Measurements from ENCODE around the gene MARVELD2. TPM values are rescaled to one million over a fixed set of nuclear protein-coding genes. Genes with fewer than 3 reads are reported as not detected.

Gene MARVELD2
- total and polyA plus RNA-seq, 8 donors, result 3.7 to 37.1 (median 8.0) TPM

DNA sequence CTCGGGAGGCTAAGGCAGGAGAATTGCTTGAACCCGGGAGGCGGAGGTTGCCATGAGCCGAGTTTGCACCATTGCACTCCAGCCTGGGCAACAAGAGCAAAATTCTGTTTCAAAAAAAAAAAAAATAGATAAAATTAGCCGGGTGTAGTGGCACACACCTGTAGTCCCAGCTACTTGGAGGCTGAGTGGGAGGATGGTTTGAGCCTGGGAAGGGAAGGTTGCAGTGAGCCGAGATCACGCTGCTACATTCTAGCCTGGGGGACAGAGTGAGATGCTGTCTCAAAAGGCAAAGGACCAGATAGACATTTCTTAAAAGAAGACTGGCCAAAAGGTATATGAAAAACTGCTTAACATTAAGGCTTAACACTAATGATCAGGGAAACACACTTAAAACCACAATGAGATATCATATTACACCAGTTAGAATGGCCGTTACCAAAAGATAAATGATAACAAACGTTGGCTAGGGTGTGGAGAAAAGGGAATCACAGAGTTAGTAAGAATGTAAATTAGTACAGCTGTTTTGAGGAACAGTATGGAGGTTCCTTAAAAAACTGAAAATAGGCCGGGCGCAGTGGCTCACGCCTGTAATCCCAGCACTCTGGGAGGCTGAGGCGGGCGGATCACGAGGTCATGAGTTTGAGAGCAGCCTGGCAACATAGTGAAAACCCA is 10.1 kb upstream of the MARVELD2 start:
- intact Hi-C loops (cut with DNase I; ENCODE audit: low total_unique reads), result no loop called here
- Histone ChIP-seq H3K4me3 (no peak overlapping the region), H3K27me3 (no peaks in the 10 kb centered on the region), H3K4me1 (no peaks in the 10 kb centered on the region), H3K27ac (no peak overlapping the region), H3K9me3 (no peaks in the 10 kb centered on the region), H3K36me3 (peaks cover 14 to 93% (median 89%) of the 10 kb centered on the region in 4 donors)
- no peak for DNase-seq
- 83 to 89% (median 88%) methylated on average over 15 of the region's 15 CpGs for WGBS, 5 donors
- no peak for TF ChIP-seq POLR2A (IDR thresholded peaks at IDR 0.05)
- TF ChIP-seq POLR2AphosphoS5 (IDR thresholded peaks at IDR 0.05), result no peak
- TF ChIP-seq, protein P1, sequence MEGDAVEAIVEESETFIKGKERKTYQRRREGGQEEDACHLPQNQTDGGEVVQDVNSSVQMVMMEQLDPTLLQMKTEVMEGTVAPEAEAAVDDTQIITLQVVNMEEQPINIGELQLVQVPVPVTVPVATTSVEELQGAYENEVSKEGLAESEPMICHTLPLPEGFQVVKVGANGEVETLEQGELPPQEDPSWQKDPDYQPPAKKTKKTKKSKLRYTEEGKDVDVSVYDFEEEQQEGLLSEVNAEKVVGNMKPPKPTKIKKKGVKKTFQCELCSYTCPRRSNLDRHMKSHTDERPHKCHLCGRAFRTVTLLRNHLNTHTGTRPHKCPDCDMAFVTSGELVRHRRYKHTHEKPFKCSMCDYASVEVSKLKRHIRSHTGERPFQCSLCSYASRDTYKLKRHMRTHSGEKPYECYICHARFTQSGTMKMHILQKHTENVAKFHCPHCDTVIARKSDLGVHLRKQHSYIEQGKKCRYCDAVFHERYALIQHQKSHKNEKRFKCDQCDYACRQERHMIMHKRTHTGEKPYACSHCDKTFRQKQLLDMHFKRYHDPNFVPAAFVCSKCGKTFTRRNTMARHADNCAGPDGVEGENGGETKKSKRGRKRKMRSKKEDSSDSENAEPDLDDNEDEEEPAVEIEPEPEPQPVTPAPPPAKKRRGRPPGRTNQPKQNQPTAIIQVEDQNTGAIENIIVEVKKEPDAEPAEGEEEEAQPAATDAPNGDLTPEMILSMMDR (IDR thresholded peaks at IDR 0.05), result no peak
- TF ChIP-seq EP300 (IDR thresholded peaks at IDR 0.05), result no peak

DNA sequence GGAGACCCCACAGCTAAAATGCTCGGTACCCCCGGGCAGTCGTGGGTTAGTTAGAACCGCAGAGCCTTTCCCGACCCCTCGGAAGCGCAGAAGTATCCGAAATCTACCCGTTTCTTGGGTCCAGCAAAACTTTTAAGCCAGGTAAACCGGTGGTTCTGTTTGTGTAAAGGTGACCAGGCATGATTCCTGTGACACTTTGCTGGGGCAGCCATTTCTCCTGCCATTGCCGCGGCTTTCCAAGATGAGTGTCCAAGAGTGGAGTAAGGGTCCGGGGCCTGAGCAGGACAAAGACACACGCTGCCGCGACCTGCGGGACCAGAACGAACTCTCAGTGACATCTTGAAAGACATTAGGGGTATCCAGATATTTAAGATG is 655 bp downstream of the MARVELD2 start:
- no peaks in the 10 kb centered on the region for H3K9me3 ChIP-seq
- H3K4me1 ChIP-seq, result peaks cover 0 to 8% (median 4%) of the 10 kb centered on the region in 4 donors
- intact Hi-C loops (cut with DNase I; ENCODE audit: low total_unique reads), result no loop called here
- WGBS, 5 donors, result 20 to 32% (median 26%) methylated on average over 15 to 18 of the region's 18 CpGs
- DNase-seq, result peak; percentile 31 to 66
- H3K4me3 ChIP-seq, result peak overlapping the region; percentile 51 to 70 (median 64)
- H3K36me3 ChIP-seq, result peaks cover 0 to 54% (median 42%) of the 10 kb centered on the region in 4 donors
- H3K27ac ChIP-seq, result peak overlapping the region; percentile 85 to 96 (median 91)
- no peaks in the 10 kb centered on the region for H3K27me3 ChIP-seq
- TF ChIP-seq, protein P1 (IDR thresholded peaks at IDR 0.05), result no peak
- no peak for TF ChIP-seq POLR2AphosphoS5 (IDR thresholded peaks at IDR 0.05)
- TF ChIP-seq EP300 (IDR thresholded peaks at IDR 0.05), result no peak
- no peak for TF ChIP-seq POLR2A (IDR thresholded peaks at IDR 0.05)

DNA sequence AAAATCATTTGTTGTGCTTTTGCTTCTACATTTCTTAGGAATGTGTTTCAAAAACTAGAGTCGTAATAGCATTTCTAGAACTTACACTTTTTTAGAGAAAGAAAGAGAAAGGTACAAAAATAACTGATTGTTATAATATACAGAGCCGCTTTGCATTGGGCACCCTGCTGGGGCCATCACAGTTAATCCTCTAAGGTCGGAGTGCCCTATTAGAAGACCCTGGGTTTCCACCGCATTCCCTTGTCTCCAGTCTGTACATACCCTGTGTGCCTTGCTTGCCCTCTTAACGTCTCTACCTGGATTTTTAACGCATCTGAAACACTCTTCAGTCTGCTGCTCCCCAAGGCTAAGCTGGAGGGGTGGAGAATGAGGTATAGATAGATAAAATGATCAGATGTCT is 1.3 kb downstream of the MARVELD2 start:
- WGBS, 5 donors, result 30 to 57% (median 44%) methylated on average over 6 of the region's 6 CpGs
- Histone ChIP-seq H3K9me3 (no peaks in the 10 kb centered on the region), H3K4me3 (peak overlapping the region; percentile 51 to 70 (median 64)), H3K27me3 (no peaks in the 10 kb centered on the region), H3K4me1 (peaks cover 0 to 8% (median 4%) of the 10 kb centered on the region in 4 donors), H3K27ac (peak overlapping the region; percentile 50 to 96 (median 88)), H3K36me3 (peaks cover 0 to 48% (median 36%) of the 10 kb centered on the region in 4 donors)
- peak in 1 of 2 donors; percentile 36 for DNase-seq
- intact Hi-C loops (cut with DNase I; ENCODE audit: low total_unique reads), result no loop called here
- no peak for TF ChIP-seq EP300 (IDR thresholded peaks at IDR 0.05)
- TF ChIP-seq POLR2A (IDR thresholded peaks at IDR 0.05), result no peak
- TF ChIP-seq POLR2AphosphoS5 (IDR thresholded peaks at IDR 0.05), result no peak
- TF ChIP-seq, protein P1 (IDR thresholded peaks at IDR 0.05), result no peak

DNA sequence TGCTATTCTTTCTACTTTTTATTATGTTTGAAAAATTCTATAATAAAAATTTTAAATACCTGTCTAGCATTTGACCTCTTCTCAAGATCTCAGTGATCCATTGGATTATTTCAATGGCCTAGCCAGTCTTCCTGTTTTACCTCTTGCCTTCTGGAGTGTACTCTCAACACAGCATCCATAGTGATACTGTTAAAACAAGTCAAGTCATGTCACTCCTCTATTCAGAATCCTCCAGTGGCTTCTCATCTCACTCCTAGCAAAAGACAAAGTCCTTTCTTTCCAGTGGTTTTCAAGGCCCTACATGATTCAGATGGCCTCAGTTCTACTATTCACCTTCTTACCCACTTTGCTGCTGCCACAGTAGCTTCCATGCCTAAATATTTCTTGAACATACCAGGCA is 1.8 kb downstream of the MARVELD2 start:
- Histone ChIP-seq H3K27ac (peak overlapping the region in 3 of 5 donors; percentile 85 to 96 (median 91)), H3K36me3 (peaks cover 0 to 43% (median 31%) of the 10 kb centered on the region in 4 donors), H3K4me3 (peak overlapping the region in 2 of 4 donors; percentile 66 to 70), H3K27me3 (no peaks in the 10 kb centered on the region), H3K9me3 (no peaks in the 10 kb centered on the region), H3K4me1 (peaks cover 0 to 8% (median 4%) of the 10 kb centered on the region in 4 donors)
- DNase-seq, result no peak
- intact Hi-C loops (cut with DNase I; ENCODE audit: low total_unique reads), result no loop called here
- TF ChIP-seq POLR2AphosphoS5 (IDR thresholded peaks at IDR 0.05) (no peak), EP300 (IDR thresholded peaks at IDR 0.05) (no peak), POLR2A (IDR thresholded peaks at IDR 0.05) (no peak)
- TF ChIP-seq, protein P1 (IDR thresholded peaks at IDR 0.05), result no peak
